Measurements from ENCODE around the gene SRSF4. TPM values are rescaled to one million over a fixed set of nuclear protein-coding genes. Genes with fewer than 3 reads are reported as not detected.
"Not testable (repeated sequence)": the region's sequence is repeated elsewhere in the genome, so short reads cannot be mapped to it uniquely, and the experiment has no call there.

The SRSF4 gene
- polyA plus RNA-seq (ENCODE audit: insufficient read depth in 1 of 5, insufficient read length in 5 of 5, low replicate concordance in 1 of 5), result 100 to 1,000 TPM; 110 to 131 (median 124) TPM
- long read RNA-seq, donor 1, transcript SRSF4-201 (6 exons, 2,387 nt), result major isoform, 50 of 70 reads
- long read RNA-seq, donor 1, partial matches to known transcripts, result 16 of 70 reads
- long read RNA-seq, donor 1, other reads (novel, unspliced or antisense), result 0 of 70 reads
- long read RNA-seq, donor 2, transcript SRSF4-201 (6 exons, 2,387 nt), result major isoform, 25 of 47 reads
- long read RNA-seq, donor 2, partial matches to known transcripts, result 22 of 47 reads
- long read RNA-seq, donor 2, other reads (novel, unspliced or antisense), result 0 of 47 reads
- long read RNA-seq, donor 3, transcript SRSF4-201 (6 exons, 2,387 nt), result major isoform, 24 of 41 reads
- long read RNA-seq, donor 3, partial matches to known transcripts, result 16 of 41 reads
- long read RNA-seq, donor 3, other reads (novel, unspliced or antisense), result 0 of 41 reads
- long read RNA-seq, donor 4, transcript SRSF4-201 (6 exons, 2,387 nt), result major isoform, 27 of 33 reads
- long read RNA-seq, donor 4, partial matches to known transcripts, result 0 of 33 reads
- long read RNA-seq, donor 4, other reads (novel, unspliced or antisense), result 0 of 33 reads
- long read RNA-seq, donor 5, transcript SRSF4-201 (6 exons, 2,387 nt), result major isoform, 38 of 55 reads
- long read RNA-seq, donor 5, partial matches to known transcripts, result 16 of 55 reads
- long read RNA-seq, donor 5, other reads (novel, unspliced or antisense), result 0 of 55 reads
- long read RNA-seq, donor 6, transcript SRSF4-201 (6 exons, 2,387 nt), result major isoform, 51 of 116 reads
- long read RNA-seq, donor 6, partial matches to known transcripts, result 61 of 116 reads
- long read RNA-seq, donor 6, other reads (novel, unspliced or antisense), result 0 of 116 reads
- long read RNA-seq, donor 7, transcript SRSF4-201 (6 exons, 2,387 nt), result major isoform, 30 of 32 reads
- long read RNA-seq, donor 7, partial matches to known transcripts, result 0 of 32 reads
- long read RNA-seq, donor 7, other reads (novel, unspliced or antisense), result 0 of 32 reads
- long read RNA-seq, donor 8, transcript SRSF4-201 (6 exons, 2,387 nt), result major isoform, 18 of 18 reads
- long read RNA-seq, donor 8, partial matches to known transcripts, result 0 of 18 reads
- long read RNA-seq, donor 8, other reads (novel, unspliced or antisense), result 0 of 18 reads

- peak; percentile 99 for DNase-seq
These were observed at the start of gene SRSF4 for GRCh38 chr1:29181413-29182225. Gene SRSF4, minus strand, starts transcription at chr1:29181900. Its CDS starts 148 bp downstream, at chr1:29181752.

- DNase-seq, result peak; percentile 90 to 92
These were observed 49.1 kb upstream of the SRSF4 start, which contains the start of gene MECR for GRCh38 chr1:29230553-29231378. Gene MECR, minus strand, starts transcription at chr1:29230934. Its CDS starts 28 bp downstream, at chr1:29230906.

- DNase-seq, result no peak
These were observed 48.5 kb upstream of the SRSF4 start for GRCh38 chr1:29230204-29230552.

GRCh38 chr1:29227511-29227910 lies 45.8 kb upstream of the SRSF4 start:
- DNase-seq, result no peak

- no peak for DNase-seq
These were observed 43.7 kb upstream of the SRSF4 start for GRCh38 chr1:29225361-29225760.

GRCh38 chr1:29224356-29224837 lies 42.7 kb upstream of the SRSF4 start:
- DNase-seq, result no peak

DNA sequence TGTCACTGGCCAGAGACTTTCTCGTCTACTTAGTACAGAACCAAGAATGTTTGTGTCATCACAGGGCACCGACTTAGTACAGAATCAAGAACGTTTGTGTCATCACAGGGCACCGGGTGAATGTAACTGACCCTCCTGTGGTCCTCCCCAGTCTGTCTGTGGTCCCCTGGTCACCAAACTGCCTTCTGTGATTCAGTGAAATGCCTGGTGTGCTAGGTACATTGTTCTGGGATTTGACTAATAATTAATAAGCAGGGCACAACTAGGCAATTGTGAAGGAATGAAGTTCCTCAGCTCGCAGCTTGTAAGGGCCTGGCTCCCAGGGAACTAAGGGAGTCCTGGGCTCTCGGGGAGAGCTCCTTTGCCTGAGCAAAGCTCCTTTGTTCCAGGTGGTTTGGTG lies 41.8 kb upstream of the SRSF4 start:
- DNase-seq, result no peak

GRCh38 chr1:29222686-29223085 lies 41.0 kb upstream of the SRSF4 start:
- no peak for DNase-seq

DNA sequence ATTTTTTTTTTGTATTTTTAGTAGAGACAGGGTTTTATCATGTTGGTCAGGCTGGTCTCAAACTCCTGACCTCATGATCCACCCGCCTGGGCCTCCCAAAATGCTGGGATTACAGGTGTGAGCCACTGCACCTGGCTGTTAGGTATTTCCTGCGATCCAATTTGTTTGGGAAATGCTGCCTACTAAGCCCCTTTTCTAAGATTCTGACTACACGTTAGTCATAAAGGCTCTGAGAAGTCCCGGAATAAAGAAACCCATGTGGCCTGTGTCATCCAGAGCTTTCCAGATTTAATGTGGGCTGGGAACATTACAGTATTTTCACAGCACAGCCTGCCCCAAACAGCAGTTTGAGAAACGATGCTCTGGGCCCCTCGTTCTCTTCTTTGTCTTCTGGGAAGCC lies 40.6 kb upstream of the SRSF4 start:
- not testable (repeated sequence) for DNase-seq

GRCh38 chr1:29221296-29221695 lies 39.6 kb upstream of the SRSF4 start:
- no peak for DNase-seq

DNA sequence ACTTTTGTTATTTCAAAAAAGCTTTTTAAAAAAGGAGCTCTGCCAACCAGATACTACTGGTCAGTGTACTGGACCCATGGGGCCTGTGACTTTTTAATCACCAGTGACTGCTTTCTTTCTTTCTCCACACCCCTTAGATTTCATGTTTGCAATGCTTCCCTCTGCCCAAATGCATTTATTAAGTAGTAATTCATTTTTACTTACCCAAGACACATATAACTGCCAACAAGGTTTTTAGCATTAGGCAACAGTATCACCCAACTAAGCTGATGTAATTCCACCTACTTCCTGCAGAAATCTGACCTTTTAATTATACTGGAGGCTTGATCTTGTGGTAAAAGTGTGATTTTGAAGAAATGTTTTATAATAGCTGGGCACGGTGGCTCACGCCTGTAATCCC lies 36.5 kb upstream of the SRSF4 start:
- DNase-seq, result no peak

- DNase-seq, result no peak
These were observed 35.9 kb upstream of the SRSF4 start for GRCh38 chr1:29217633-29218032.

- DNase-seq, result no peak
These were observed 31.4 kb upstream of the SRSF4 start for GRCh38 chr1:29213055-29213454.

GRCh38 chr1:29211086-29212030 lies 29.7 kb upstream of the SRSF4 start:
- DNase-seq, result no peak

DNA sequence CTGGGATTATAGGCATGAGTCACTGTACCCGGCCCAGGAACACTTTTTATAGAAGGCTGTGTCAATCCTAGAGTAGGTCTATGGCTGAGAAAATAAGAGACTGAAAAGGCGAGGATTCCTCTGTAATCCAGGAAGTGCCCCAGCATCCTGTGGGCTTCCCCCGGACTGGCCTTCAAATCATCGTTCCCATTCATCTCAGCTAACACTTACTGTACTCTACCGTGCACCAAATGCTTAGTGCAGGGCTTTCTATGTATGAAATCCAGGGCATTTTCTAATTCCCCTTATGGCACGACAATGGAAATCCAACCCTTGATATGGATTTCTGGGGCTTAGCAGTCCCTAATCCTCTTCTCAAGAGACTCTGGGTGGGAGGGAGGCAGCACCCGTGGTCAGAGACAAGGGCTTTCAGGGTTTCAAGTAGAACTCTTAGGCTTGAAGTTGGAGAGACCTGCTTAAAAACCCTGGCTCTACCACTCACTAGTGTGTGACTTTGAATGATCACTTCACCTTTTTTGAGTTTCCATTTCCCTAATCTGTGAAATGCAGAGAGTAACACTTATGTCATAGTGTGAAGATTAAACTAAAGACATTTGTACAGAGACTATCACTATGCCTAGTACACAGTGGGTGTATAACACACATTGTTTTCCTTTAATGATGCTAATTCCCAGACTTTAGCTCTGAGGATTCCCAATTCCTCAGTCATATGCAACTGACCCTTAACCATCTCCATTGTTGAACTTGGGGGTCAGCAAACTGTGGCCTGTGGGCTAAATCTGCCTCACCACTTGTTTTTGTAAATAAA lies 28.8 kb upstream of the SRSF4 start:
- DNase-seq, result no peak

GRCh38 chr1:29209173-29209572 lies 27.5 kb upstream of the SRSF4 start:
- DNase-seq, result no peak

DNA sequence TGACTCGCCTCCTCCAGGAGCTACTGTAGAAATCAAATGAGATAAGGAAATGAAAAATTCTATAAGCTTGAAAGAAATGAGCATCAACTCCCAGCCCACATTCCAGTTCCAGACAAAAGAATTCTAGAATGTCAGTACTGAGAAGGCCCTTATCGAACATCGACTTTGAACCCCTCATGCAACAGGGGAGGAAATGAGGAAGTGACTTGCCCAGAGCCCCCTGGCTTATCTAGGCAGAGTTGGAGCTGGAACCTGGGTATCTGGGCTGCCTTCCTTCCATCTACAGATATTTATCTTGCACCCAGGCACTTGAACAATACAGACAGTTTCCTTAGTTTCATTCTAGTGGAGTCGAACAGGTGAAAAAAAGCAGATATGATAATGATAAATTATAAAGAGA lies 26.7 kb upstream of the SRSF4 start:
- DNase-seq, result no peak
